Subcutaneous adipose tissue (tissue), 4 donors: ENCODE results near the gene CRB1. TPM values are rescaled to one million over a fixed set of nuclear protein-coding genes. Genes with fewer than 3 reads are reported as not detected.

Experiments used
- CTCF ChIP-seq: fragments of 450-650 bp; IDR thresholded peaks from one replicate; pipeline ENCODE4 v1.5.1; 2016; ENCODE audit warnings: low read depth, mild to moderate bottlenecking, control low read depth, antibody characterized with exemption, moderate library complexity
- total RNA-seq, 4 donors: library from RNA; depleted of rRNA; stranded (reverse); fragments of >200 nt; gene quantifications; one replicate each; pipeline ENCODE4 v1.1.0, GENCODE V29; 2016

The CRB1 gene
- total RNA-seq, 4 donors from 2014 or later: 0.34 to 0.94 (median 0.66) TPM; not detected in 1

- TF ChIP-seq CTCF: no peak
Measured at GRCh38 chr1:197269053-197269452, 1.0 kb downstream of the CRB1 start.

GRCh38 chr1:197272791-197273190, 4.7 kb downstream of the CRB1 start:
- TF ChIP-seq CTCF: no peak

GRCh38 chr1:197277166-197277565, 9.1 kb downstream of the CRB1 start:
- no peak for TF ChIP-seq CTCF

- no peak for TF ChIP-seq CTCF
Measured at GRCh38 chr1:197284325-197284724, 16.3 kb downstream of the CRB1 start.

- TF ChIP-seq CTCF: no peak
Measured at GRCh38 chr1:197284966-197285365, 16.9 kb downstream of the CRB1 start.

- TF ChIP-seq CTCF: no peak
Measured at GRCh38 chr1:197285526-197286205, 17.6 kb downstream of the CRB1 start.

GRCh38 chr1:197286634-197287033, 18.6 kb downstream of the CRB1 start:
- no peak for TF ChIP-seq CTCF
